A204.1 (cell line): ENCODE results near the gene CD209.

Experiments used
- FAIRE-seq: peaks from 2 replicates; lab custom pipeline; 2012; peaks lifted over from hg19 to GRCh38; lab: Jason Lieb, UNC

The CD209 gene

GRCh38 chr19:7737215-7737614, 10.1 kb downstream of the CD209 start:
- no peak for FAIRE-seq

- FAIRE-seq, result no peak
Measured at GRCh38 chr19:7736148-7736547, 11.2 kb downstream of the CD209 start.

GRCh38 chr19:7734220-7735203, 12.8 kb downstream of the CD209 start:
- FAIRE-seq, result no peak

- FAIRE-seq, result no peak
Measured at GRCh38 chr19:7733376-7733775, 14.0 kb downstream of the CD209 start.

GRCh38 chr19:7732045-7732444, 15.3 kb downstream of the CD209 start, which contains the start of gene CLEC4G:
TSS of gene CLEC4G (minus strand) at chr19:7732110. CDS start at chr19:7732102, 8 bp downstream.
- FAIRE-seq, result no peak

GRCh38 chr19:7731615-7732014, 15.7 kb downstream of the CD209 start:
- FAIRE-seq, result no peak

- FAIRE-seq, result no peak
Measured at GRCh38 chr19:7731218-7731595, 16.1 kb downstream of the CD209 start.

GRCh38 chr19:7730286-7731217, 16.8 kb downstream of the CD209 start:
- FAIRE-seq, result no peak

- no peak for FAIRE-seq
Measured at GRCh38 chr19:7729831-7730285, 17.5 kb downstream of the CD209 start.

- FAIRE-seq, result no peak
Measured at GRCh38 chr19:7729211-7729610, 18.1 kb downstream of the CD209 start.

GRCh38 chr19:7725791-7726190, 21.5 kb downstream of the CD209 start:
- FAIRE-seq, result no peak

GRCh38 chr19:7722231-7722651, 25.1 kb downstream of the CD209 start:
- no peak for FAIRE-seq

- no peak for FAIRE-seq
Measured at GRCh38 chr19:7720351-7720750, 27.0 kb downstream of the CD209 start.

GRCh38 chr19:7718668-7719067, 28.7 kb downstream of the CD209 start:
- no peak for FAIRE-seq

- no peak for FAIRE-seq
Measured at GRCh38 chr19:7716762-7717161, 30.6 kb downstream of the CD209 start.

GRCh38 chr19:7715671-7716070, 31.7 kb downstream of the CD209 start:
- FAIRE-seq, result no peak

- no peak for FAIRE-seq
Measured at GRCh38 chr19:7710616-7711015, 36.7 kb downstream of the CD209 start.

GRCh38 chr19:7709932-7710460, 37.3 kb downstream of the CD209 start:
- no peak for FAIRE-seq

- FAIRE-seq, result no peak
Measured at GRCh38 chr19:7706955-7707456, 40.3 kb downstream of the CD209 start.

GRCh38 chr19:7706188-7706954, 41.0 kb downstream of the CD209 start:
- FAIRE-seq, result no peak

- FAIRE-seq, result no peak
Measured at GRCh38 chr19:7705387-7706187, 41.7 kb downstream of the CD209 start.
